Suprapubic skin (tissue), 4 donors: Measurements from ENCODE around the gene HOXC5.

Experiments
- EP300 ChIP-seq: sonication (generic); formaldehyde crosslinking; IDR thresholded peaks from one replicate; pipeline ENCODE4 v1.6.1; 2017; ENCODE audit warnings: antibody characterized with exemption
- POLR2A ChIP-seq, 2 donors: fragments of 450-650 bp; IDR thresholded peaks; one replicate each; pipeline ENCODE4 v1.6.1; 2017; ENCODE audit warnings: antibody characterized with exemption in 2 of 2, mild to moderate bottlenecking in 2 of 2, moderate library complexity in 2 of 2
- POLR2AphosphoS5 ChIP-seq, 3 donors: sonication (generic); formaldehyde crosslinking; IDR thresholded peaks; one replicate each; pipeline ENCODE4 v1.6.1; 2017; ENCODE audit warnings: antibody characterized with exemption in 3 of 3
- TF ChIP-seq, protein P1 (sequence below), 2 donors: fragments of 200-600 bp in 1 of 2; fragments of 450-650 bp in 1 of 2; sonication (generic) in 1 of 2; IDR thresholded peaks; one replicate each; pipeline ENCODE4 v1.5.1; 2016 to 2019; ENCODE audit warnings: antibody characterized with exemption in 2 of 2, mild to moderate bottlenecking in 1 of 2, moderate library complexity in 1 of 2

DNA sequence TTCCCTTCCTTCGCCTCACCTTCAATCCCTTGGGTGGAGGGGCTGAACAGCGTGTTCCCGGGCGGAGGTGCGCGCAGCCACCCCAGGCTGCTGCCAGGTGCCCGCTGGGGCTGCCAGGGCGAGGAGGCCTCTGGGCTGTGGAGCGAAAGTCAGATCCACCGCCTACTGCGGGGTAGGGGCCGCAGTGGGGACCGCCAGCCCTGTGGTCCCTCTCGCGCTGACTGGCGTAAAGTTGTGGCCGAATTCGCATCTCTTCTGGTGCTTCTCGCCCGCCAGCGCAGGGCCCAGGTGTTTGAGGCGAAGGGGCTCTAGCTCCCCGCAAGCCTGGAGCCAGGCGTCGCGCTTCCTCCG is 13.9 kb downstream of the HOXC5 start:
- TF ChIP-seq POLR2AphosphoS5 (IDR thresholded peaks at IDR 0.05) (no peak), EP300 (no peak), POLR2A (IDR thresholded peaks at IDR 0.05) (no peak)
- TF ChIP-seq, protein P1, sequence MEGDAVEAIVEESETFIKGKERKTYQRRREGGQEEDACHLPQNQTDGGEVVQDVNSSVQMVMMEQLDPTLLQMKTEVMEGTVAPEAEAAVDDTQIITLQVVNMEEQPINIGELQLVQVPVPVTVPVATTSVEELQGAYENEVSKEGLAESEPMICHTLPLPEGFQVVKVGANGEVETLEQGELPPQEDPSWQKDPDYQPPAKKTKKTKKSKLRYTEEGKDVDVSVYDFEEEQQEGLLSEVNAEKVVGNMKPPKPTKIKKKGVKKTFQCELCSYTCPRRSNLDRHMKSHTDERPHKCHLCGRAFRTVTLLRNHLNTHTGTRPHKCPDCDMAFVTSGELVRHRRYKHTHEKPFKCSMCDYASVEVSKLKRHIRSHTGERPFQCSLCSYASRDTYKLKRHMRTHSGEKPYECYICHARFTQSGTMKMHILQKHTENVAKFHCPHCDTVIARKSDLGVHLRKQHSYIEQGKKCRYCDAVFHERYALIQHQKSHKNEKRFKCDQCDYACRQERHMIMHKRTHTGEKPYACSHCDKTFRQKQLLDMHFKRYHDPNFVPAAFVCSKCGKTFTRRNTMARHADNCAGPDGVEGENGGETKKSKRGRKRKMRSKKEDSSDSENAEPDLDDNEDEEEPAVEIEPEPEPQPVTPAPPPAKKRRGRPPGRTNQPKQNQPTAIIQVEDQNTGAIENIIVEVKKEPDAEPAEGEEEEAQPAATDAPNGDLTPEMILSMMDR (IDR thresholded peaks at IDR 0.05) = no peak
